KMS-11 (cell line): ENCODE data around the gene PROM2.

Source experiments
- H2AFZ ChIP-seq: fragments of 200-600 bp; sonication (generic); 2 replicates; pipeline ENCODE4 v1.6.1; 2016; ENCODE audit warnings: antibody characterized with exemption, mixed run types, low read depth
- H3K27ac ChIP-seq: fragments of 200-600 bp; sonication (generic); 2 replicates; pipeline ENCODE4 v1.6.1; 2016; ENCODE audit warnings: mild to moderate bottlenecking, mixed run types
- H3K27me3 ChIP-seq: fragments of 200-600 bp; sonication (generic); 2 replicates; pipeline ENCODE4 v1.6.1; 2017; ENCODE audit warnings: mild to moderate bottlenecking, low read depth, mixed run types, moderate library complexity; ENCODE audit not compliant: insufficient read depth
- H3K36me3 ChIP-seq: fragments of 200-600 bp; sonication (generic); 2 replicates; pipeline ENCODE4 v1.6.1; 2017; ENCODE audit warnings: mild to moderate bottlenecking, mixed run types; ENCODE audit not compliant: insufficient read depth
- H3K4me1 ChIP-seq: fragments of 200-600 bp; sonication (generic); 2 replicates; pipeline ENCODE4 v1.6.1; 2016; ENCODE audit warnings: mild to moderate bottlenecking, low read depth, mixed run types; ENCODE audit not compliant: poor library complexity, severe bottlenecking
- H3K4me2 ChIP-seq: fragments of 200-600 bp; sonication (generic); 2 replicates; pipeline ENCODE4 v1.7.0; 2016; ENCODE audit warnings: mild to moderate bottlenecking, mixed run types
- H3K4me3 ChIP-seq: fragments of 200-600 bp; sonication (generic); IDR thresholded peaks from 2 replicates; pipeline ENCODE4 v1.6.1; 2017; ENCODE audit warnings: low read depth, low read length, mixed read lengths; ENCODE audit not compliant: insufficient read depth
- H3K79me2 ChIP-seq: fragments of 200-600 bp; sonication (generic); 2 replicates; pipeline ENCODE4 v1.6.1; 2016; ENCODE audit warnings: low read depth, mixed run types; ENCODE audit not compliant: insufficient read depth
- H3K9ac ChIP-seq: fragments of 200-600 bp; sonication (generic); 2 replicates; pipeline ENCODE4 v1.6.1; 2016; ENCODE audit warnings: mild to moderate bottlenecking, mixed run types
- H4K20me1 ChIP-seq: fragments of 200-600 bp; sonication (generic); 2 replicates; pipeline ENCODE4 v1.6.1; 2016; ENCODE audit warnings: mild to moderate bottlenecking, mixed run types; ENCODE audit not compliant: insufficient read depth
- CTCF ChIP-seq: fragments of 200-600 bp; sonication (generic); conservative IDR thresholded peaks from 2 replicates; pipeline ENCODE4 v1.6.1; 2017; ENCODE audit warnings: low read depth, mild to moderate bottlenecking, antibody characterized with exemption, low read length, moderate library complexity, mixed read lengths

PROM2 gene

GRCh38 chr2:95334916-95335641, 60.8 kb downstream of the PROM2 start:
- no peak overlapping the region for H2AFZ ChIP-seq

GRCh38 chr2:95336406-95336805, 62.2 kb downstream of the PROM2 start:
- Histone ChIP-seq H3K79me2 (no peaks in the 10 kb centered on the region), H3K27me3 (no peaks in the 10 kb centered on the region), H4K20me1 (no peaks in the 10 kb centered on the region), H2AFZ (no peak overlapping the region), H3K36me3 (no peaks in the 10 kb centered on the region), H3K4me1 (no peaks in the 10 kb centered on the region), H3K4me2 (no peak overlapping the region), H3K9ac (no peak overlapping the region), H3K4me3 (no peak overlapping the region), H3K27ac (no peak overlapping the region)
- no peak for TF ChIP-seq CTCF

More at GRCh38 chr2:95334916-95335641, 60.8 kb downstream of the PROM2 start:
- H3K27ac ChIP-seq = no peak overlapping the region
- H3K36me3 ChIP-seq = no peaks in the 10 kb centered on the region
- no peaks in the 10 kb centered on the region for H3K4me1 ChIP-seq
- no peaks in the 10 kb centered on the region for H3K79me2 ChIP-seq
- H3K27me3 ChIP-seq = no peaks in the 10 kb centered on the region
- no peak for TF ChIP-seq CTCF
- H3K4me2 ChIP-seq = no peak overlapping the region
- H3K9ac ChIP-seq = no peak overlapping the region
- H3K4me3 ChIP-seq = no peak overlapping the region
- no peaks in the 10 kb centered on the region for H4K20me1 ChIP-seq

- Histone ChIP-seq H3K9ac (no peak overlapping the region), H3K79me2 (no peaks in the 10 kb centered on the region), H3K4me1 (no peaks in the 10 kb centered on the region), H3K4me2 (no peak overlapping the region), H3K36me3 (no peaks in the 10 kb centered on the region), H3K27me3 (no peaks in the 10 kb centered on the region), H3K27ac (no peak overlapping the region), H2AFZ (no peak overlapping the region), H4K20me1 (no peaks in the 10 kb centered on the region), H3K4me3 (no peak overlapping the region)
- no peak for TF ChIP-seq CTCF
Measured at GRCh38 chr2:95337829-95338228, 63.6 kb downstream of the PROM2 start.
